Measurements from ENCODE around the gene FNDC3A. TPM values are rescaled to one million over a fixed set of nuclear protein-coding genes. Genes with fewer than 3 reads are reported as not detected.

Gene FNDC3A
- total RNA-seq, 1 donor from 2014 or later = 47.1 TPM

DNA sequence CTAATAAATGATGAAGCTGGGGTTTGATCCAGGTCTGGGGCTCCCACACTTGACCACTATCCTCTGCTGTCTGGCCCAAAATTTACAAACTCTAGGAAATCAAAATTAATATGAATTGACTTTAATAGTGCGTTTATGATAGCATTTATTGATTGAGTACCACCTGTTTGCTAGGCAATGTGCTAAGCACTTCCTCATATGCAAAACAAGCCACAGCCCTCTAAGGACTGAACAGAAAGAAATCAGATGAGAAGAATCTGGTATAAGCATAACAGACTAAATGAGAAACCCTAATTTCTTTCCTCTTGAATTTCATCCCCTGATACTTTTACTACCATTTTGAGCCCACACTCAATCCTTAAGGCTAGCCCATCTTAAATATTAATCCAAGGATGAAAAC is 237.8 kb downstream of the FNDC3A start:
- ATAC-seq = no peak
- DNase-seq (ENCODE audit: low spot score) = no peak

DNA sequence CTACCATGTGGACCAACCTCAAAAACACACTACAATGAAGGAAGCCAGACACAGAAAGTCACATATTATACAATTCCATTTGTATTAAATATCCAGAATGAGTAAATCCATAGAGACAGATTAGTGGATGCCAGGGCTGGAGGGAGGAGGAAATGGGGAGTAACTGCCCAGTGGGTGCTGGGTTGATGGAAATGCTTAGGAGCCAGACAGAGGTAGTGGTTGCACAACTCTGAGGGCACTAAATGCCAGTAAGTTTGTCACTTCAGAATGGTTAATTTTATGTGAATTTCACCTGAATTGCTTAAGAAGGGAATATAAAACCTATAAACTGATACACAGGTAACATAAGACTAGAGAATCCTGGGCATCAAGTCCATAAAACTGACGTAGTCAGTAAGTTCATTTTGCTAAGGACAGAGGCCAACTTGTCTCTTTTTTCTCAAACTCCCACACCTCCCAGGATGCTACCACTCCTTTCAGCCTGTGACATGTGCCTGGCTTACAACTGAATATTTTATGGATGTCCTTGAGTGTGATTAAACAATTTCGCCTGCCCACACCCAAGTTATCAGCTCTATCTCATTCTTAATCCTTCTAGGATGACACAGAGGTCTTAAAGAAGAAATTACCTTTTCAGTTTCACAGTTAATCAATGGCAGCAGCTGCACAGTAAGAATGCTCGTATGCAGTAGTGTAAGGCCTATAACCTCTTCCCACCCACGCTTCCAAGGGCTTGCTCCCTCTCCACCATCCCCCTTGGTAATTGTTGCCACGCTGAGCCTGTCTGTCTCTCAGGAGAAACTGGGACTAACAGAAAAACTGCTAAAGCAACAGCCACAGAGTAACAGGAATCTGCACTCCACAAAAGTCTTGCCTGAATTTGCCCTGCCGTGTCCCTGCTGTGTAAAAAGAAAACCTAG is 238.5 kb downstream of the FNDC3A start:
- DNase-seq (ENCODE audit: low spot score) = no peak
- peak; percentile 48 for ATAC-seq

- DNase-seq (ENCODE audit: low spot score) (peak; percentile 67), ATAC-seq (peak; percentile 77)
Measured at GRCh38 chr13:49214917-49215376, 239.2 kb downstream of the FNDC3A start.

- no peak for ATAC-seq
- no peak for DNase-seq (ENCODE audit: low spot score)
Measured at GRCh38 chr13:49216334-49216733, 240.6 kb downstream of the FNDC3A start.

- ATAC-seq (no peak), DNase-seq (ENCODE audit: low spot score) (no peak)
Measured at GRCh38 chr13:49217962-49218492, 242.3 kb downstream of the FNDC3A start.

DNA sequence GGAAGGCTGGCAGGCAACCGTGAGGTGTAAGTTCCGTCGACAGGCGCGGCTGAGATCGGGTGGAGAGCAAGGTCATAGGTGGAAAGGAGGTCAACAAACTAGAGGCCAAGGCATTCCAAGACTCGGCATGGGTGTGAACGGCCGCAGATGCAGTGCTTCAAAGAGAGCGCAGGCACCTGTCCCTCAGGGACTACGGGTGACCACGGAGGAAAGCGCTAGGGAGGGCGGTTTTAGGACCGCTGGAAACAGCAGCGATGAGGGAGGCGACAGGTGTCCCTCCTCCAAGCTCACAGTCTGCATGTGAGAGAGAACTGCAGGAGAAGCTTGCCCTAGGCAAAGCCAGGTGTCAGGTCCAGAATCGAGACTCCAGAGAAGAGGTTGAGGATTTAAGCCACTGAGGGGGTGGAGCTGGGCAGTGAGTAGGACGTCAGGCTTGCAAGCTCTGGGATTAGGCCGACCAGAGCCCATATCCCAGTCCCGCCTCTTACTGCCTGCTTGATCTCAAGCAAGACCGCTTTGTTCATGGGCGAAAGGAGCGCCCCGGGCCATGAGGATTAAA is 242.9 kb downstream of the FNDC3A start:
- no peak for DNase-seq (ENCODE audit: low spot score)
- ATAC-seq = no peak

GRCh38 chr13:49219647-49220035 is 243.9 kb downstream of the FNDC3A start:
- DNase-seq (ENCODE audit: low spot score) (no peak), ATAC-seq (no peak)

- ATAC-seq (peak; percentile 83), DNase-seq (ENCODE audit: low spot score) (no peak)
Measured at GRCh38 chr13:49220036-49220855, 244.5 kb downstream of the FNDC3A start, which contains the start of gene MLNR. MLNR (plus strand) TSS chr13:49220338; CDS start chr13:49220338, 0 bp downstream.

DNA sequence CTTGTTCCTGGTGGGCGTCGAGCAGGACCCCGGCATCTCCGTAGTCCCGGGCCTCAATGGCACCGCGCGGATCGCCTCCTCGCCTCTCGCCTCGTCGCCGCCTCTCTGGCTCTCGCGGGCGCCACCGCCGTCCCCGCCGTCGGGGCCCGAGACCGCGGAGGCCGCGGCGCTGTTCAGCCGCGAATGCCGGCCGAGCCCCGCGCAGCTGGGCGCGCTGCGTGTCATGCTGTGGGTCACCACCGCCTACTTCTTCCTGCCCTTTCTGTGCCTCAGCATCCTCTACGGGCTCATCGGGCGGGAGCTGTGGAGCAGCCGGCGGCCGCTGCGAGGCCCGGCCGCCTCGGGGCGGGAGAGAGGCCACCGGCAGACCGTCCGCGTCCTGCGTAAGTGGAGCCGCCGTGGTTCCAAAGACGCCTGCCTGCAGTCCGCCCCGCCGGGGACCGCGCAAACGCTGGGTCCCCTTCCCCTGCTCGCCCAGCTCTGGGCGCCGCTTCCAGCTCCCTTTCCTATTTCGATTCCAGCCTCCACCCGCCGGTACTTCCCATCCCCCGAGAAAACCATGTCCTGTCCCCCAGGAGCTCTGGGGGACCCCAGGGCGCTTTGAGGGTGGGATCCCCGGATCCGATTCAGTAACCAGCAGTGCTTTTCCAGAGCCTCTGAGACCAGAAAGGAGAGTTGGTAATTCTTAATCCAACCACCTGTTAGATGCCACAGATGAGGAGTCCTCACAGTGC is 245.3 kb downstream of the FNDC3A start:
- ATAC-seq (no peak), DNase-seq (ENCODE audit: low spot score) (no peak)

DNA sequence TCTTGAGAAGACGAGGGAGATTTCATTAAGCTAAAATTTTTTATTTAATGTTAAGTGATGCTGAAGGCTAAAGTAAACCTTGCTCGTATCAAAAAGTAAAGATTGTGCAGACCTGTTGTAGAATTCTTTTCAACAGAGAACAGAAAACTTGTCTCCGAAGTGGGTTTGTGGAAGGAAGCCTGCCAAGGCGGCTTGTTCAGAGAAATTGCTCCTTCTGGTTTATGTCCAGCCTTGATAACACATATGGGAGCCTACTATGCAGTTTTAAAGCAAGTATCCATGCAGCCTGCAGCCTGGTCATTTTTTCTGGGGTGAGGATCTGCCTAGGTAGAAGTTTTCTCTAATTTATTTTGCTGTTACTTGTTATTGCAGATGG is 245.9 kb downstream of the FNDC3A start:
- DNase-seq (ENCODE audit: low spot score) = no peak
- no peak for ATAC-seq

DNA sequence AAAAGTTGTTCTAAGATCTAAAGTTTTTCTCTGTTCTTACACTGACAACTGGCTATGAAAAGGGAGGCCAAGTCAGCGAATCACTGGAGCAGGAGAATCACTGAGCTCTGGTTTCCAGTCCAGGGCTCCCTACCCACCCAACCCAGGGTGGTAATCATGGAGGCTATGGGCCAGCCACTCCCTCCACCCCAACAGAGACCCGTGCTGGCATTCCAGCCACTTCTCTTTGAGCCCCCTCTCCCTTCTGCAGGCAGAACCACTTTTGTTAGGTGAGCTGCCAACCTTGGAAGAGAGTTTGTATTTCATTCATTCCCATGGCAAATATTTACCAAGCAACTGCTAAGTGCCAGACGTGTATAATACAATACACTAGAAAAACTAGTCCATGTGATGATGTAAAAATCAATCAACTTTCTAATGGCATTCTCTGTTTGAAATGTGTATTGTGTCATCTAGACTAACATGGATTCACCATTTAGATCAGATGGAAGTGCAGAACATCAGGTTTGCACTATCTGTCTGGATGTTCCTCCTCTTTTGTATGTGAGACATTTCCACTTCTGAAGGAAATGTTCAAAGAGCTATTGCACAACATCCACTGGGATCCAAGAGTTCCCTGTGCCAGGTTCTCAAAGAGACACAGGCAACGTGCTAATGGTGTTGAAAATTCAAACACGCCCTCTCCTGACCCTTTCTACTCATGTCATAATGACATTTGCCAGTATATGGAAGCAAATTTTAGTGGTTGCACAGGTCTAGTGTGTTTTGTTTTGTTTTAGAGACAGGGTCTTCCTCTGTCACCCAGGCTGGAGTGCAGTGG is 249.7 kb downstream of the FNDC3A start:
- ATAC-seq = peak; percentile 92
- peak; percentile 65 for DNase-seq (ENCODE audit: low spot score)

DNA sequence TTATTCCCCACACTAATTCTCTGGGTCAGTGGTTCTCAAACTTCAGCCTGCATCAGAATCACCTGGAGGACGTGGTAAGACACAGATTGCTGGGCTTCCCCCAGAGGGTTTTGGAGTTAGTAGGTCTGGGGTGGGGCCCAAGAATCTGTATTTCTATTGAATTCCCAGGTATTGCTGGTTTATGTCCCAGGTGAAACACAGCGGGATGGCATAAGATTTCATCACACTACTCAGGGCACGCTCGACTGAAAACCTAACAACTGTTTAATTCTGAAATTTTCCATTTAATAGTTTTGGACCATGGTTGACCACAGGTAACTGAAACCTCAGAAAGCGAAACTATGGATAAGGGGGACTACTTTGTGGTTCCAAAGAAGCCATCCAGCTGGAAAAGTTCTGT is 250.9 kb downstream of the FNDC3A start:
- no peak for DNase-seq (ENCODE audit: low spot score)
- no peak for ATAC-seq

DNA sequence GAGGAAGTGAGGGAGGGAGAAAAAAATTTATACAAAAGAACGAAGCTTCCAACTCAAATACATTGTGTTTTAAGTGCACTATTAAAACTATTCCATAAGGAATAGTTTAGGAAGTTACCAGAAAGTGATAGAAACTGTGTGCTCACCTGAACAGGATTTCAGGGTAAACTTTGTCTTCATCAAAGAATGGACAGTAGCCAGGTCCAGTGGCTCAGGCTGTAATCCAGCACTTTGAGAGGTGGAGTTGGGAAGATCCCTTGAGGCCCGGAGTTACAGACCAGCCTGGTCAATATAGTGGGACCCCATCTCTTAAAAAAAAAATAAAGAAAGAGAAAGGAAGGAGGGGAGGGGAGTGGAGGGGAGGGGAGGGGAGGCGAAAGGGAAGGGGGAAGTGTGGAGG is 259.0 kb downstream of the FNDC3A start:
- no peak for DNase-seq (ENCODE audit: low spot score)
- peak; percentile 80 for ATAC-seq

DNA sequence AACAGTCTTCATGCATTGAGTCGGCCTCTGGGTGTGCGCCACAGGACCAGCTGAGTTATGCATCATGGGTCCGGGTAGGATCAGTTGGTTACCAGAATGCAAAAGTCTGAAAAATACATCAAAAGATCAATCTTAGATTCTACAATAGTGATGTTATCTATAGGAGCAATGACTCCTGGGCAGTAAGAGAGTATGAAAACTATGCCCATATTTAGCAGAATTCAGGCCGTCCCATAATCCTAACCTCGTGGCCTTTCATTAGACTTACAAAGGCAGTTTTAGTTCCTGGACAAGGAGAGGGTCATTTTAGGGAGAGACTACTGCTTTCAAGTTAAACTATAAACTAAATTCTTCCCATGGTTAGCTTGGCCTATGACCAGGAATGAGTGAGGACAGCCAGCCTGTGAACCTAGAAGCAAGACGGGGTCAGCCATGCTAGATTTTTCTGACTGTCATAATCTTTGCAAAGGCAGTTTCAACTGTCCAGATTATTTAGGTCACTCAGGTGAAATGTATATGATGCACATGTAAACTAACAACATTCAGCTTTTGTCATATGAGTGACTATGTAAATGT is 260.2 kb downstream of the FNDC3A start:
- no peak for DNase-seq (ENCODE audit: low spot score)
- ATAC-seq = peak; percentile 68

- no peak for DNase-seq (ENCODE audit: low spot score)
- ATAC-seq = no peak
Measured at GRCh38 chr13:49238621-49239020, 262.9 kb downstream of the FNDC3A start.

GRCh38 chr13:49240017-49240416 is 264.3 kb downstream of the FNDC3A start:
- DNase-seq (ENCODE audit: low spot score) = no peak
- ATAC-seq = peak; percentile 81

- DNase-seq (ENCODE audit: low spot score) = no peak
- ATAC-seq = no peak
Measured at GRCh38 chr13:49241296-49241695, 265.6 kb downstream of the FNDC3A start.

GRCh38 chr13:49245101-49245500 is 269.4 kb downstream of the FNDC3A start:
- DNase-seq (ENCODE audit: low spot score) = no peak
- ATAC-seq = no peak
